ENCODE data around the gene COQ8A.

COQ8A gene

GRCh38 chr1:226972931-226973330, 32.8 kb downstream of the COQ8A start:
- in situ Hi-C loops (cut with MboI; ENCODE audit: low sequenced_read_pairs) = no loop called here

- in situ Hi-C loops (cut with MboI; ENCODE audit: low sequenced_read_pairs) = no loop called here
These were observed 33.3 kb downstream of the COQ8A start for GRCh38 chr1:226973371-226973897.

- in situ Hi-C loops (cut with MboI; ENCODE audit: low sequenced_read_pairs) = no loop called here
These were observed 33.9 kb downstream of the COQ8A start for GRCh38 chr1:226973898-226974543.

DNA sequence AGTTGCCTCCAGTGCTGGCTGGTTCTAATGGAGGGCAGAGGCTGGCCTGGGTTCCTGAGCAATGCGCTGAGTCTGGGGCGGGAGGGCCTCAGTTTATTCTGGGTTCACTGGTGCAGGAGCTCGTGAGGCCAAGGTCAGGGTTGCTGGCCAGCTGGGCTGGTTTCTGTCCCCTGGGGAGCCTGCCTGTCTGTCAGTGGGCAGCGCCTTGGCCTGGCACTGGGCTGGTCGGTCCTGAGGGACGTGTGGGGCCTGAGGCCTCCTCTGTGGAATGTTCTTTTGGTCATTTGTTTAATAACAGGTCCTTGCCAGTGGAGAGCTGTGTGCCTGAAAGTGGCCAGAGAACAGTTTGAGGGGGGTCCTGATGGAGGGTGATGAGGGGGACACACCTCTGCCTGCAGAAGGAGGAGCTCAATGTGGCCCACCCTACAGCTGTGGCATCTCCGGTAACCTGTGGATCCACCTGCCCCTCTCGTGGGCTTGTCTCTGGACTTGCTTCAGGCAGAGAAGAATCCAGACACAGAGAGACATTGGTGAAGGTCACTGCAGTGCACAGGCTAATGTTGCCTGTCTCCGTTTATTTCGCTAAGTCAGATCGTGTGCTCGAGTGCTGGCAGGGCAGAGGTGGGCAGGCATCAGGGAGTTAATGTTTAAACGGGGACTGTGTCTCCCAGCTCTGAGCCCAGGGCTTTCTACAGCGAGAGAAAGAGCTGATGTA, 34.6 kb downstream of the COQ8A start:
- in situ Hi-C loops (cut with MboI; ENCODE audit: low sequenced_read_pairs) = no loop called here

DNA sequence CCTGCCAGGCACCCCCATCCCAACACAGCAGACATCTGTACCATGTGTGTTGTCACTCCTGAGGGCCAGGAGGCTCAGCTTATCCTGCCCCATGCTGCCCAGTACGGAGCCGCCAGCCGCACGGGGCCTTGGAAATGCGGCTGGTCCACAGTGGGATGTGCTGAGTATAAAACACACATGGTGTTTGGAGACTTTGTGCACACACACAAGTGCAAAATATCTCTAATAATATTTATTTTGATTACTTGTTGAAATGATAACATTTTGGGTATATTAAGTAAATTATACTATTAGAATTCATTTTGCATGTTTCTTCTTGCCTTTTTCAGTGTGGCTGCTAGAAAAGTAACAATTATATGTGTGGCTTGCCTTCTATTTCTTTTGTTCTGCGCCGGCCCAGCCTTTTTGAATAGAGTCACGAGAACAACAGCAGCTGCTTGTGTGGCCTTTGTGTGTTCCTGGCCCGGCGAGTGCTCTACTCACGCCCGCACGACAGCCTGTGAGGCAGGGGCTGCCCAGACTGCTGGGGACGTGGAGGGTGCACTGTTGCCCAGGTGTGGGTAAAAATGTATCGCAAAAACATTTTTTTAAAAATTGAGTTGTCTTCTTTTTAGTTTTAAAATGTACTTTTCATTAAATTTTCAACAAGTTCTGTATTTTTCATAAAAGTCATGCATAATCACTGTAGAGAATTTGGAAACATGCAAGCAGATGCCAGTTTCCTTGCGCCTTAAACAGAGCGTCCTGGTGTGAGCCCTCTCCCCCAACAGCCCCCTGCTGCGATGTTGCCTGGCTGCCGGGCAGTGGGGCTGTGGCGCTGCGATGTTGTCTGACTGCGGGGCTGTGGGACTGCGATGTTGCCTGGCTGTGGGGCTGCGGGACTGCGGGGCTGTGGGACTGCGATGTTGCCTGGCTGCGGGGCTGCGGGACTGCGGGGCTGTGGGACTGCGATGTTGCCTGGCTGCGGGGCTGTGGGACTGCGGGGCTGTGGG, 35.5 kb downstream of the COQ8A start:
- in situ Hi-C loops (cut with MboI; ENCODE audit: low sequenced_read_pairs) = no loop called here

DNA sequence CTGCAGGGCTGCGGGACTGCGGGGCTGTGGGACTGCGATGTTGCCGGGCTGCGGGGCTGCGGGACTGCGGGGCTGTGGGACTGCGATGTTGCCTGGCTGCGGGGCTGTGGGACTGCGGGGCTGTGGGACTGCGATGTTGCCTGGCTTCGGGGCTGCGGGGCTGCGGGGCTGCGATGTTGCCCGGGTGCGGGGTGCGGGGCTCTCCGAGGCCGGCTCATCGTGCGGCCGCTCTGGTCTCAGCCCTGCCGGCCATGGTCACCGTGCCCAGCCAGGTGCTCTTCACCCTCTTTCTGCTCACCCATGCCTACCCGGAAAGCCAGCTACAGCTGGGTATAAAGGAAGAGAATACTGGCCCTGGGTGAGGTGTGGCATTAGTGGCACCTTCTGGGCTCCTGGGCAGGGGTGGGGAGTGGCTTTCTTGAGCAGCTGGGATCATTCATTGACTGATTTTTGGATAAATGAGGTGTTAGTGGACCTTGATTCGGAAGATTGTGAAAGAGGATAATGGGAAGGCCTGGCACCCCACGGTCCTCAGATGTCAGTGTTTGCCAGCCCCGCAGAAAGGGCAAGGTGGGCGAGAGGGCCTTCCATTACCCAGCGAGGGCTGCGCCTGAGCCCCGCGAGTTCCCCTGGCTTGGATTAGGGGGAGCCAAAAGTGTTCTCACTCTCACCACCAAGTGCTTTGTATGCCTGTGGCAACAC, 36.3 kb downstream of the COQ8A start:
- in situ Hi-C loops (cut with MboI; ENCODE audit: low sequenced_read_pairs) = no loop called here

DNA sequence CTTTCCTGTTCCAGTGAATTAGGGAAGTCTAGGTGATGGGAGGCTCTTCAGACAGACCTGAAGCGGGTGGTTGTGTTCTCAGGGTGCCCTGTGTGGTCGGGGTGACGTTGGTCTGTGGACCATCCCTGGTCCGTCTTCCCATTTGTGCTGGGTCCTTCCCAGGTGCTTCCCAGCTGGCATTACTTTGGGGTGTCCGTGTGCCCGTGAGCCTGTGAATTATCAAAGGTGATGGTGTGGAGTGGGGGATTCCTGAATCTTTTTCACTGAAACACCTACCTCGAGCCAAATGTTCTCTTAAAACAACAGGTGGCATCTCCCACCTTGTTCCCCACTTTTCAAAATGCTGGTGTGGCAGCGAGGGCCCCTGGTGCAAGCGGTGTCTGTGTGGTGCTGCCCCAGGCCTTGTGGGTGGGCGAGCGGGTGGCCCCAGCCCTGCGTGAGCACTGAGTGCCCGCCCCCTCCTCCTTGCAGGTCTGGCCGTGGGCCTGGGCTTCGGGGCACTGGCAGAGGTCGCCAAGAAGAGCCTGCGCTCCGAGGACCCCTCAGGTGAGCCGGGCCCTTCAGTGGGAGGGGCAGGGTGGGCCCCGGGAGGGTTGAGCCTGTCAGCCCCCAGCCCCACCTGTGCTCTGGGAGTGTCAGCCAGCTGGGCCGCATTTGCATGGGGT, 37.0 kb downstream of the COQ8A start:
- in situ Hi-C loops (cut with MboI; ENCODE audit: low sequenced_read_pairs) = no loop called here

DNA sequence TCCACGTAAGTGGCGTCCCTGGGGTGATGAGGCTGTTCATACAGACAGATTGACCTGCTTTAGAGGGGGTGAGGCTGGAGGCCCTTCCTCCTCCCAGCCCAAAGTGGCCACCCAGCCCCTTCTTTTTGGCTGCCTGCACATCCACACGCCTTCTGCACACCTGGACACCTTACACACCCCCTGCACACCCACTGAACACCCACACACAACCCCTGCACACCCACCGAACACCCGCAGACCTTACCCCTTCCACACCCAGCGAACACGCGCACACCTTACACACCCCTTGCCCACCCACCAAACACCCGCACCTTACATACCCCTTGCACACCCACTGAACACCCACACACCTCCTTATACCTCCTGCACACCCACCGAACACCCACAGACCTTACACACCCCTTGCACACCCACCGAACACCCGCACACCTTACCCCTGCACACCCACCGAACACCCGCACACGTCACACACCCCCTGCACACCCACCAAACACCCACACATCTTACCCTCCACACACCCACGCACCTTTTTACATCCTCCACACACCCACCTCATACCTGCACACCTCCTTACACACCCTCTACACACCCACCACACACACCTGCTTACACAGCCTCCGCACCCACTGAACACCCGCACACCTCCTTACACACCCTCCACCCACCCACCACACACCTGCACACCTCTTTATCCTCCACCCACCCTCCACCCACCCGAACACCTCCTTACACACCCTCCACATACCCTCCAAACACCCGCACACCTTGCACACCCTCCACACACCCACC, 37.7 kb downstream of the COQ8A start:
- in situ Hi-C loops (cut with MboI; ENCODE audit: low sequenced_read_pairs) = no loop called here

GRCh38 chr1:226978432-226979114, 38.5 kb downstream of the COQ8A start:
- in situ Hi-C loops (cut with MboI; ENCODE audit: low sequenced_read_pairs) = no loop called here

DNA sequence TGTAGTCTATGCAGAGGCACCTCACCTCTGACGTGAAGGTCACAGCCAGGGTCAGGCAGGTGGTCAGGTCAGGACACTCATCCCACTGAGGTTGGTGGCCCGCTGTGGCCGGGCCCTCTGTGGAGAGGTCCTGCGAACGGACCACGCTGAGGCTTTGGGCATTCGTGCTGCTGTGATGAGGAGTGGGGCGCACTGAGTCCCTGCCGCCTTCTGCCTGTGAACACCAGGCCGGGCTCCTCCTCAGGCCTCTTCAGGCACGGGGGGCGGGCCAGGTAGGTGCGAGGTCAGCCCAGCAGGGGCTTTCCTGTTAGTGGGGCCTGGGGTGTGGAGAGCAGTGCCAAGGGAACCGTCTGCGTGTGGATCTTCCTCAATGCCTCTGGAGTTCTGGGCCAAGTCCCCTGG, 39.0 kb downstream of the COQ8A start:
- in situ Hi-C loops (cut with MboI; ENCODE audit: low sequenced_read_pairs) = no loop called here

- in situ Hi-C loops (cut with MboI; ENCODE audit: low sequenced_read_pairs) = no loop called here
These were observed 39.5 kb downstream of the COQ8A start for GRCh38 chr1:226979517-226980121.

- in situ Hi-C loops (cut with MboI; ENCODE audit: low sequenced_read_pairs) = no loop called here
These were observed 40.0 kb downstream of the COQ8A start for GRCh38 chr1:226980122-226980560.

- in situ Hi-C loops (cut with MboI; ENCODE audit: low sequenced_read_pairs) = no loop called here
These were observed 40.7 kb downstream of the COQ8A start for GRCh38 chr1:226980565-226981385.

DNA sequence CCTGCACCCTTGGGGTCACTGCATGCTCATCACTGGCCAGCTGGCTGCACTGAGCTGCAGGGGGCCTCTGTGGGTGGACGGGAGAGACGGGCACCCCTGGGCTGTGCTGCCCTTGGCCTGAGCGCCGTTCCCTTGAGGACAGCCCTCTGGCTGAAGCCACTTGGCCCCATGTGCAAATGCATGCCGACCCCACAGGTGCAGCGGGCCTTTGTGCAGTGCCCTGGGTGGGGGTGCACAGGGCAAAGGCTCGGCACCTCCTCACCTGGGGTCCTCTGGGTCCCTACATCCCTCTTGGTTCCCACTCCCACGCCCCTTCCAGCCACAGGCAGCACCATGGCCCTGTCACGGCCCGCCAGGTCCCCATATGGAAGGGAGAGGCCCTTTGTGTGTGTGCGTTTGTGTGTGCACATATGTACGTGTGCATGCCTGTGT, 41.3 kb downstream of the COQ8A start:
- in situ Hi-C loops (cut with MboI; ENCODE audit: low sequenced_read_pairs) = no loop called here

DNA sequence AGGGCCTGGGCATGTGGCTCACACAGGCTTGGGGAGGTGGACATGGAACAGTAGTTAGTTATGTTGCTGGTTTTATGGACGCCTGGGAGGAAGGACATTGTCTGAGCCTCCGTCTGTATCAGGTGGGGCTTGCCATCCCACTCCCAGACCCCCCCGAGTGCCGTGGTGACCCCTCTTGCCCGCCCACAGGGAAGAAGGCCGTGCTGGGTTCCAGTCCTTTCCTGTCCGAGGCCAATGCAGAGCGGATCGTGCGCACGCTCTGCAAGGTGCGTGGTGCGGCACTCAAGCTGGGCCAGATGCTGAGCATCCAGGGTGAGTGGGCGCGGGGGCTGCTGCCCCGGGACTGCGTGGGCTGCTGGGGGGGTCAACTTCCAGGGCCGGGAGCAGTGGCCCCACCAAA, 41.7 kb downstream of the COQ8A start:
- in situ Hi-C loops (cut with MboI; ENCODE audit: low sequenced_read_pairs) = no loop called here

- in situ Hi-C loops (cut with MboI; ENCODE audit: low sequenced_read_pairs) = no loop called here
These were observed 42.5 kb downstream of the COQ8A start for GRCh38 chr1:226982451-226983177.

Data from hTERT RPE-1 (cell line).